Skeletal muscle satellite cell (primary cell): ENCODE results near the gene KIR2DL1. TPM values are rescaled to one million over a fixed set of nuclear protein-coding genes. Genes with fewer than 3 reads are reported as not detected.

Experiments
- small RNA-seq: library from RNA; depleted of rRNA; stranded (forward); fragments of <200 nt; gene quantifications from one replicate; pipeline ENCODE3, GENCODE V24; 2012

Gene KIR2DL1

Small RNAs within 50 kb of the gene (small RNA-seq; reads per million reads assigned to genes)
- not detected for gene KIR3DP1
